ENCODE data around the gene ADCY9.

The ADCY9 gene

GRCh38 chr16:3987231-3987630 is 129.0 kb downstream of the ADCY9 start:
- intact Hi-C loops (cut with DNase I): loop anchor here (10.0 kb wide), 1 partner anchor 338 kb away; no protein-coding TSS in a partner anchor

GRCh38 chr16:3986235-3986544 is 130.1 kb downstream of the ADCY9 start:
- DNase-seq: peak in 1 of 10 donors; percentile 56
- intact Hi-C loops (cut with DNase I): loop anchor here (10.0 kb wide), 1 partner anchor 339 kb away; no protein-coding TSS in a partner anchor

More at GRCh38 chr16:3987231-3987630, 129.0 kb downstream of the ADCY9 start:
- DNase-seq: peak in 2 of 10 donors; percentile 42 to 60

GRCh38 chr16:3984111-3985060 is 131.9 kb downstream of the ADCY9 start:
- peak in 2 of 10 donors; percentile 63 to 70 for DNase-seq
- intact Hi-C loops (cut with DNase I): loop anchor here (5.0 to 10.0 kb wide), 2 partner anchors 268 to 340 kb away; no protein-coding TSS in a partner anchor

GRCh38 chr16:3983081-3983520 is 133.1 kb downstream of the ADCY9 start:
- peak; percentile 40 to 95 (median 74) for DNase-seq
- intact Hi-C loops (cut with DNase I): loop anchor here (5.0 to 10.0 kb wide), 2 partner anchors 269 to 342 kb away; no protein-coding TSS in a partner anchor

GRCh38 chr16:3982216-3982615 is 134.0 kb downstream of the ADCY9 start:
- DNase-seq: peak in 1 of 10 donors; percentile 59
- intact Hi-C loops (cut with DNase I): loop anchor here (5.0 to 10.0 kb wide), 2 partner anchors 270 to 343 kb away; no protein-coding TSS in a partner anchor

- peak in 2 of 10 donors; percentile 68 to 84 for DNase-seq
- intact Hi-C loops (cut with DNase I): loop anchor here (5.0 to 10.0 kb wide), 2 partner anchors 272 to 344 kb away; no protein-coding TSS in a partner anchor
Measured at GRCh38 chr16:3980253-3981111, 135.8 kb downstream of the ADCY9 start.

GRCh38 chr16:3979518-3979917 is 136.7 kb downstream of the ADCY9 start:
- DNase-seq: peak in 1 of 10 donors; percentile 59
- intact Hi-C loops (cut with DNase I): no loop called here

- intact Hi-C loops (cut with DNase I): no loop called here
- DNase-seq: peak in 2 of 10 donors; percentile 57 to 79
Measured at GRCh38 chr16:3979070-3979469, 137.2 kb downstream of the ADCY9 start.

- intact Hi-C loops (cut with DNase I): no loop called here
- peak in 2 of 10 donors; percentile 49 to 67 for DNase-seq
Measured at GRCh38 chr16:3977376-3977775, 138.9 kb downstream of the ADCY9 start.

- DNase-seq: peak in 2 of 10 donors; percentile 4 to 43
- intact Hi-C loops (cut with DNase I): no loop called here
Measured at GRCh38 chr16:3974751-3975150, 141.5 kb downstream of the ADCY9 start.

GRCh38 chr16:3971706-3972105 is 144.5 kb downstream of the ADCY9 start:
- DNase-seq: peak in 3 of 10 donors; percentile 19 to 69 (median 46)
- intact Hi-C loops (cut with DNase I): no loop called here

GRCh38 chr16:3971261-3971660 is 145.0 kb downstream of the ADCY9 start:
- peak in 2 of 10 donors; percentile 6 to 69 for DNase-seq
- intact Hi-C loops (cut with DNase I): no loop called here

- DNase-seq: peak in 1 of 10 donors; percentile 1
- intact Hi-C loops (cut with DNase I): no loop called here
Measured at GRCh38 chr16:3968551-3968950, 147.7 kb downstream of the ADCY9 start.

GRCh38 chr16:3966681-3967080 is 149.6 kb downstream of the ADCY9 start:
- peak in 3 of 10 donors; percentile 66 to 71 (median 69) for DNase-seq
- intact Hi-C loops (cut with DNase I): no loop called here

- intact Hi-C loops (cut with DNase I): no loop called here
Measured at GRCh38 chr16:3965781-3966582, 150.3 kb downstream of the ADCY9 start.

GRCh38 chr16:3965306-3965705 is 150.9 kb downstream of the ADCY9 start:
- intact Hi-C loops (cut with DNase I): no loop called here
- DNase-seq: peak in 1 of 10 donors; percentile 32

More at GRCh38 chr16:3965781-3966582, 150.3 kb downstream of the ADCY9 start:
- peak in 3 of 10 donors; percentile 65 to 79 (median 70) for DNase-seq

GRCh38 chr16:3964686-3965290 is 151.5 kb downstream of the ADCY9 start:
- DNase-seq: peak in 3 of 10 donors; percentile 35 to 81 (median 47)
- intact Hi-C loops (cut with DNase I): no loop called here

GRCh38 chr16:3963886-3964685 is 152.2 kb downstream of the ADCY9 start:
- peak in 3 of 10 donors; percentile 50 to 82 (median 58) for DNase-seq
- intact Hi-C loops (cut with DNase I): no loop called here
